WTC11 (cell line): ENCODE results near the gene PATL2.

Source experiments
- ARID4B ChIP-seq: sonication (generic); formaldehyde crosslinking; IDR thresholded peaks from 2 replicates; pipeline ENCODE4 v1.8.0; 2023; ENCODE audit warnings: missing genetic modification reagents, mild to moderate bottlenecking, borderline replicate concordance
- ATF2 ChIP-seq: sonication (generic); formaldehyde crosslinking; IDR thresholded peaks from 2 replicates; pipeline ENCODE4 v1.8.1; 2022; ENCODE audit warnings: low read depth, missing genetic modification reagents, borderline replicate concordance
- CREM ChIP-seq: sonication (generic); formaldehyde crosslinking; IDR thresholded peaks from 2 replicates; pipeline ENCODE4 v1.8.1; 2022; ENCODE audit warnings: mild to moderate bottlenecking, missing genetic modification reagents, moderate library complexity
- CTCF ChIP-seq: fragments of 200-600 bp; IDR thresholded peaks from 2 replicates; pipeline ENCODE4 v1.8.0; 2022; ENCODE audit warnings: antibody characterized with exemption
- E2F5 ChIP-seq: sonication (generic); formaldehyde crosslinking; IDR thresholded peaks from 2 replicates; pipeline ENCODE4 v1.8.1; 2022; ENCODE audit warnings: mild to moderate bottlenecking, moderate library complexity, missing genetic modification reagents
- IRF1 ChIP-seq: sonication (generic); formaldehyde crosslinking; IDR thresholded peaks from 2 replicates; pipeline ENCODE4 v1.8.0; 2023; ENCODE audit warnings: missing genetic modification reagents
- SMAD3 ChIP-seq: sonication (generic); formaldehyde crosslinking; IDR thresholded peaks from 2 replicates; pipeline ENCODE4 v1.8.0; 2022; ENCODE audit warnings: missing genetic modification reagents, mild to moderate bottlenecking, borderline replicate concordance
- STAT6 ChIP-seq: sonication (generic); formaldehyde crosslinking; conservative IDR thresholded peaks from 2 replicates; pipeline ENCODE4 v1.8.1; 2023; ENCODE audit warnings: mild to moderate bottlenecking, low read depth, missing genetic modification reagents, moderate library complexity
- ZNF512 ChIP-seq: sonication (generic); formaldehyde crosslinking; IDR thresholded peaks from 2 replicates; pipeline ENCODE4 v1.8.1; 2022; ENCODE audit warnings: missing genetic modification reagents, borderline replicate concordance

- TF ChIP-seq SMAD3 (CRISPR knock-in tag) (peak; percentile 69; the same call in 1 of the 2 replicates), CTCF (peak; percentile 82), CREM (CRISPR knock-in tag) (no peak), ZNF512 (CRISPR knock-in tag) (no peak), E2F5 (CRISPR knock-in tag) (peak; percentile 34; the same call in 1 of the 2 replicates), ARID4B (CRISPR knock-in tag) (0 out of 2 replicates have a peak, but pooled peaks have one; percentile 9), ATF2 (CRISPR knock-in tag) (no peak), STAT6 (CRISPR knock-in tag) (no peak), IRF1 (CRISPR knock-in tag) (no peak; the same call in 1 of the 2 replicates)
Measured at GRCh38 chr15:44663410-44664308, 47.5 kb downstream of the PATL2 start, which contains the start of gene SPG11.
